GM18870 (cell line): Measurements from ENCODE around the gene SLC7A8.
"Not testable (repeated sequence)": the region's sequence is repeated elsewhere in the genome, so short reads cannot be mapped to it uniquely, and the experiment has no call there.

Experiments used
- ATAC-seq: cut with Tn5 transposase; IDR thresholded peaks from one replicate; pipeline ENCODE4 v1.9.1; 2021; ENCODE audit warnings: moderate library complexity; ENCODE audit not compliant: unreplicated experiment

SLC7A8 gene

GRCh38 chr14:23183479-23183878 is at the start of gene SLC7A8:
Gene SLC7A8, minus strand, starts transcription at chr14:23183660. Its CDS starts 746 bp downstream, at chr14:23182914.
- no peak for ATAC-seq

GRCh38 chr14:23232241-23232808 is 48.9 kb upstream of the SLC7A8 start:
- ATAC-seq = not testable (repeated sequence)

GRCh38 chr14:23228812-23229211 is 45.4 kb upstream of the SLC7A8 start:
- no peak for ATAC-seq

GRCh38 chr14:23227566-23227965 is 44.1 kb upstream of the SLC7A8 start:
- no peak for ATAC-seq

- not testable (repeated sequence) for ATAC-seq
These were observed 41.5 kb upstream of the SLC7A8 start for GRCh38 chr14:23224958-23225357.

GRCh38 chr14:23219075-23219474 is 35.6 kb upstream of the SLC7A8 start:
- no peak for ATAC-seq

GRCh38 chr14:23217032-23218020 is 33.9 kb upstream of the SLC7A8 start:
- no peak for ATAC-seq

- no peak for ATAC-seq
These were observed 32.0 kb upstream of the SLC7A8 start for GRCh38 chr14:23215421-23215820.

GRCh38 chr14:23209651-23210423 is 26.4 kb upstream of the SLC7A8 start:
- no peak for ATAC-seq

GRCh38 chr14:23208324-23208723 is 24.9 kb upstream of the SLC7A8 start:
- no peak for ATAC-seq

- ATAC-seq = no peak
These were observed 23.7 kb upstream of the SLC7A8 start for GRCh38 chr14:23207146-23207540.

GRCh38 chr14:23206422-23207145 is 23.1 kb upstream of the SLC7A8 start:
- ATAC-seq = no peak

- ATAC-seq = no peak
These were observed 18.5 kb upstream of the SLC7A8 start for GRCh38 chr14:23202001-23202400.

- ATAC-seq = not testable (repeated sequence)
These were observed 15.7 kb upstream of the SLC7A8 start for GRCh38 chr14:23199141-23199540.

GRCh38 chr14:23196487-23196886 is 13.0 kb upstream of the SLC7A8 start:
- ATAC-seq = not testable (repeated sequence)

- no peak for ATAC-seq
These were observed 12.2 kb upstream of the SLC7A8 start for GRCh38 chr14:23195552-23196101.

GRCh38 chr14:23193432-23193831 is 10.0 kb upstream of the SLC7A8 start:
- no peak for ATAC-seq

GRCh38 chr14:23187925-23188324 is 4.5 kb upstream of the SLC7A8 start:
- ATAC-seq = no peak

- ATAC-seq = no peak
These were observed 3.6 kb upstream of the SLC7A8 start for GRCh38 chr14:23186913-23187654.

- ATAC-seq = no peak
These were observed 1.6 kb upstream of the SLC7A8 start for GRCh38 chr14:23185063-23185462.
